Measurements from ENCODE around the gene ADAMTS3. TPM values are rescaled to one million over a fixed set of nuclear protein-coding genes. Genes with fewer than 3 reads are reported as not detected.

ADAMTS3 gene
- 1 to 10 TPM; 1.6 to 4.6 (median 2.9) TPM for polyA plus RNA-seq (ENCODE audit: insufficient read length in 10 of 10)
- long read RNA-seq, donor 1 = 0 reads
- long read RNA-seq, donor 2, full-length matches to known transcripts = 1 of 1 reads
- long read RNA-seq, donor 2, partial matches to known transcripts = 0 of 1 reads
- long read RNA-seq, donor 2, other reads (novel, unspliced or antisense) = 0 of 1 reads
- long read RNA-seq, donor 3 = 0 reads
- long read RNA-seq, donor 4 = 0 reads
- long read RNA-seq, donor 5 = 0 reads
- long read RNA-seq, donor 6 = 0 reads
- long read RNA-seq, donor 7 = 0 reads
- long read RNA-seq, donor 8 = 0 reads
- long read RNA-seq, donor 9 = 0 reads

DNA sequence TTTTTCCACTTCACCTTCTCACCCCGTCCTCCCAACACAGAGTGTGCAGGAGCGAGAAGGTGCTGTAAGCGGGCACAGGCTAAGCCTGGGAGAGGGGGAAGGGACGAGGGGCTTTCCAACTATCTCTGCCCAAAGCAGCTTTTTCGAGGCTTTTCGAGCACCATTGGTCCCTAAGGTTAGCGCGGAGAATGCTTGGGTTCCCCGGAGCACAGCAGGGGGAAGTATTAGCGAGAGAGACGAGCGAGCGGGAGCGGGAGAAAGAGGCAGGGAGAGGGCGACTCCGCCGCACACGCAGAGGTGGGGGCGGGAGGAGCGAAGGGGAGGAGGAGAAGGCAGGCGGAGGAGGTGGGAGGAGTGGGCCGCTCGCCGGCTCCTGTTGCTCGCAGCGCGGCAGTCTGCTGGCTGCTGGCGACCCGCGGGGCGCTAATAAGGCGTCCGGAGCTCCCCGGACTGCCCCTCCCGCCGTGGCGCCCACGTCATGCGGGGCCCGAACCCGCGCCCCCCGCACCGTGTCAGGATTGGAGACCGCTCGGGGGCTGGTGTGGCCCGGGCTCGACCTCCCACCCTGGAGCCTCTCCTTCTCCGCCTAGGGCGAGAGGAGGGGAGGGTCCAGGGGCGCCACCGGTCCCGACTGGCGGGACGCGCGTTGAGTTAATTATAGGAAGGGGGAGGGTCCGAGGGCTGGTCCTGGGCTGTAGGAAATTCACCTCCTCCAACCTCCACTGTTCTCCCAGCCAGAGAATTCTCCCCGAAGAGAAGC is at the start of gene ADAMTS3:
Gene ADAMTS3 (minus strand): TSS at position 263 of the 760 bp plus-strand sequence. CDS start 459 bp downstream, outside the sequence.
- peak; percentile 64 to 92 (median 79) for DNase-seq

DNA sequence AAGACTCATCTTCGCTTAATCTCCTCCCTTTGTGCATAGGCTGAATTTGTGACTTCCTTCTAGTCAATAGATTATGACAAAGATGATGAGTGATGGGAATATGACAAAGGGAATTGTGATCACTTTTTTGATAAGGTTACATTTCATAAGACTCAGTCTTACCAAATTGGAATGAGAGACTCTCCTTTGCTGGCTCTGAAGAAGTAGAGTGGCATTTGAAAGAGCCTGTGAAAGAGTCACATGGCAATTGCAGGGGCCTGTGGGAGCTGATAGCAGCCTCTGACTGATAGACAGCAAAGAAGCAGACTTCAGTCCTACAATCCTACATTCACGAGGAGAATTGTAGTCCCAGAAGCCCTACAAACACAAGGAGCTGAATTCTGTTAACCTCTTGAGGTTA is 44.9 kb upstream of the ADAMTS3 start:
- no peak for DNase-seq

DNA sequence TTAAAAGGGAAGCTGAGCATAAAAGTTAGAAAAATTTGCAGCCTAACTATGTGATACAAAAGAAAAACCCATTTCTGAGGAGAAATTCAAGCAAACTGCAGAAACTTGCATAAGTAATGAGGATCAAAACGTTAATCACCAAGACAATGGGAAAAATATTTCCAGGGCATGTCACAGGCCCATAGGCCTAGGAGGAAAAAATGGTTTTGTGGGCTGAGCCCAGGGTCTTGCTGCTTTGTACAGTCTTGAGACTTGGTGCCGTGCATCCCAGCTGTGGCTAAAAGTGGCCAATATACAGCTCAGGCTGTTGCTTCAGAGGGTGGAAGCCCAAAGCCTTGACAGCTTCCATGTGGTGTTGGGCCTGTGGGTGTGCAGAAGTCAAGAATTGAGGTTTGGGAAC is 37.7 kb upstream of the ADAMTS3 start:
- DNase-seq = no peak

DNA sequence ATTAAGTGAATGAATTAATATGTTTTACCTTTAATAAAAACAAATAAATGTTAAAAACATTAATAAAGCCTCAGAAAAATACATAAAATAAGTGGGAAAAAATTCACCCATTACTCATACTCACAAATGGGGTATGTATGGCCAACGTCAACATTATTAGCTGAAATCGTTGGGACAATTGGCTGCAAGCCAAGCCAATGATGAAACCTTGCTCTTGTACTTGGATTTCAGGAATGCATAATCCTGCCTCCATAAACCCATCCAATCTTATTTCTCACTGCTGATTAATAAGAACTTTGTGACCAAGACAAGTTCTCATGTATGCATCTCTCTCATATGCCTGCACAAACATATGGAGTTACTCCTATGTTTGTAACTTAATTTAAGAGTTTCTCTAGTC is 35.3 kb upstream of the ADAMTS3 start:
- peak in 1 of 3 donors; percentile 18 for DNase-seq

DNA sequence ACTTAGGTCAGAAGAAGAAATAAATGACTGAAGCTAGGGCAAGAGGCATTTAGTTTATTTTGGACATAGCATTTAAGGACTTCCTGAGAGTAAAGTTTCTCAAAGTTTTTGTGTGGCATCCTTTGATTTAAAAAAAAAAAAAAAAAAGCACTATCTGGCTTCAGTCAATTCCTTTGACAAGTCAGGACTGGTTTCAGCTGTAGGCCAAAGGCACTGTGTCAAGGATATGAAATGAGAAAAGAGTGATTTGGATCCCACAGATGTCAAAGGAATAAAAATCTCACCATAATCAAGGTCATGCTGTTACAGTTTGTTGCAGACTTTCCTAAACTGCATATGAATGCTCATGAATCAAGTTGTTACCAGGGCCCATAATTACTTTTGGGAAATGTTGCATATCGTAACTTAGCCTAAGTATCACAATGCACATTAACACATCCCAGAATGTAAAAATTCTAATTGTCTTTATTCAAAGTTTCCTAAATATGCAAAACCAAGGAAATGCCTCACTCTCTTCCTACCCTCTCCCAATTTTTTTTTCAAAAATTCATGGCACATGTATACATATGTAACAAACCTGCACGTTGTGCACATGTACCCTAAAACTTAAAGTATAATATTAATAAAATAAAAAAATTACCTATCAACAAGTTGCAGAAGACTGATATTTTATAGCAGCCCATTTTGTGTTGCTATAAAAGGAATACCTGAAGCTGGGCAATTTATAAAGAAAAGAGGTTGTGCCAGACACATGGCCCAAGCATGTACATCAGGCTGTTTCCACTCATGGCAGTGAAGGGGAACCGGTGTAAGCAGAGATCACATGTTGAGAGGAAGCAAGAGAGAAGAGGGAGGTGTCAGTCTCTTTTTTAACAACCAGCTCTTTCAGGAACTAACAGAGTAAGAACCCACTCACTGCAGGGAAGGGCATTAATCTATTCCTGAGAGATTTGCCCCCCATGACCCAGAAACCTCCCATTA is 33.7 kb upstream of the ADAMTS3 start:
- DNase-seq = no peak

DNA sequence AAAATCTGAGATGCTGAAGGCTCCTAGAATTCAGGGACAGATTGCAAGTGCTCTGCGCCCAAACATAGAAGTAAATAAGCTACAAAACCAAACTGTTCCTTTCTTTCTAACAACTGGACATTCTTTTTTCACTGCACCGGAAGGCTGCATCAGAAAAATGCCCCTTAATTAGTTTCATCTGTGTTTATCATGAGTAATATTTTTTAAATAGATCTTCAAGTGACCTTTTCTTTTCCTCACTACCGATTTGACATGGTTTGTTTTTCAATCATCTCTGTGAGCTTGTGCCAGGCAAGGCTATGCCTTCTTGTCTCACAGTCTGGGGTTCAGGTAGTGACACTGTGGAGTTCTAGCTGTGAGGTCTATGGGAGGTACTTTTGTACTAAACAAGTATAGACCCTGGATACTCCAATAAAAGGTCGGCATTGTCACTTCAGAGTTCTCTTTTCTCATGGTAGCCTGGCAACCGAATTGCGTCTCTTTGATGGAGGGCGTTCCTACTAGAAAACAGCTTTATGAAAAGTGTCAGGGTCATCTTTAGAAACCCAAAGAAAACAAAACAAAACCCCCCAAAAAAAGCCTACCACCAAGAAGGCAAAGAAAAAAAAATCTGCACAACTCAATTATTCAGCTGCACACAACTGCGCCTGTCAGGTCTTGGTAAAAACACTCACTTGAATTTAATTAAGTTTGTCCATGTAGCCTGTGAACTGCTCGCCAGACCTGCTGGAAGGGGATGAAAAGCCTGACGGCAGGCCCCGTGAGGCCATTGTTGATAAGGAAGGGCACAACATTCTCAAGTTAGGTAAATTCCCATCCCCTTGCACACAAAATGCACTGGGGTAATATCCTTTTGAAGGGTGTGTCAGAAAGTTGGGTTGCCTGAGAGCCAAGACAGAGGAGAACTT is 22.8 kb upstream of the ADAMTS3 start:
- DNase-seq = no peak

DNA sequence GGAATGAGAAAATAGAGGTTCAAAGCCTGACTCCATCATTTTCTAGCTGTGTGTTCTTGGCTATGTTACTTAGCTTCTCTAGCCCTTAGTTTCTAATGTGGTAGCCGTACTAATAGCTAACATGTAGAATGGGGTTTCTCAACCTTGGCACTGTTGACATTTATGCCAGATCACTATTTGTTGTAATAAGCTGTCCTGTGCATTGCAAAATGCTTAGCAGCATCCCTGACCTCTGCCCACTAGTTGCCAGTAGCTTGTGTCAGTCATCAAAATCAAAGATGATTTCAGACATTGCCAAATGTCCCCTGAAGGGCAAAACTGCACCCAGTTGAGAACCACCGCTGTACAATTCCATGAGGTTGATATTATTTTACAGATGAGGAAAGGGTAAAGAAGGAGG is 18.3 kb upstream of the ADAMTS3 start:
- DNase-seq = no peak

DNA sequence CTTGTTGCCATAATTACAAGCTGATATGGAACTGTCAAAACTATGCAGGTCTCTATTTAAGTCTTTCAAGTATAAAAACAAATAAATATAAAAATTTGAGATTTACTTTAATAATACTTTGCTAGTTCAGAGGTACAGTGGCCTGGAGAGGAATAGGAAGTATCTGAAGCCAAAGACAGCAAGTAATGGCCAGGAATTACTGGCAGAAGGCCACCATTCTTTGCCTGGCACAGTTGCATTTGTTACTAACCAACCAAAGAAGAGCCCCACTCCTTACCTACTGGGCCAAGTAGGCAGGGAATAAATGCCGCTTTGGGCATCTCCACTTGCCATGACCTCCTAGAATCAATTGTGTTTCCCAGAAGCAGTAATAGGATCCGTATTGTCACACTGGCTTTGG is 13.8 kb upstream of the ADAMTS3 start:
- no peak for DNase-seq

DNA sequence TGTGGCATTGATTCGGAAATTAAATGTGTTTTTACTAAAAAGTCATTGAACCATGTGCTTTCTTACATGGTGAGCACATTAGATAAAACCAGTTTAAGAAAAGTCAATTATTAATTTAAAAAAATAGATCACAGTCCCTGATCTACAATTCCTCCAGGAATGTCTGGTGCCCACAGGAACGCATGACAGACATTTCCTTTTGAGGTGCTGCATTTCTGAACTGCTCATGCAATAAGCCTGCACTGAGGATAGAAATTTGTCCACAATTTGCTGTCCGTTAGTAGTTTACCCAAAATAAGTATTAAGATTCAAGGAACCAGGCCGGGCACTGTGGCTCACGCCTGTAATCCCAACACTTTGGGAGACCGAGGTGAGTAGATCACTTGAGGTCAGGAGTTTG is 8.2 kb upstream of the ADAMTS3 start:
- no peak for DNase-seq

DNA sequence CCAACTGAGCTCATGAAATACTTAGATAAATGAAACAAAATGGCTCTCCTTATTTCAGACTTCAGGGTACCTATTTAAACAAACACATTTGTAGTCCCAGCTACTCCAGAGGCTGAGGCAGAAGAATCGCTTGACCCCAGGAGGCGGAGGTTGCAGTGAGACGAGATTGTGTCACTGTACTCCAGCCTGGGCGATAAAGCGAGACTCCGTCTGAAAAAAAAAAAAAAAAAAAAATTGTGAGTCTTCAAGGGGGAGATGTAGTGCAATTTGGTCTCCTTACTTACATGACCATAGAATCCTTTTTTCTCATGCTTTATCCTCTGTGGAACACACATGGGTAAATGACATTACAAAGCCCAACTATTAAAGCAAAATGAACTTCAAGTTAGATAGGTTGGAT is 2.3 kb upstream of the ADAMTS3 start:
- no peak for DNase-seq

DNA sequence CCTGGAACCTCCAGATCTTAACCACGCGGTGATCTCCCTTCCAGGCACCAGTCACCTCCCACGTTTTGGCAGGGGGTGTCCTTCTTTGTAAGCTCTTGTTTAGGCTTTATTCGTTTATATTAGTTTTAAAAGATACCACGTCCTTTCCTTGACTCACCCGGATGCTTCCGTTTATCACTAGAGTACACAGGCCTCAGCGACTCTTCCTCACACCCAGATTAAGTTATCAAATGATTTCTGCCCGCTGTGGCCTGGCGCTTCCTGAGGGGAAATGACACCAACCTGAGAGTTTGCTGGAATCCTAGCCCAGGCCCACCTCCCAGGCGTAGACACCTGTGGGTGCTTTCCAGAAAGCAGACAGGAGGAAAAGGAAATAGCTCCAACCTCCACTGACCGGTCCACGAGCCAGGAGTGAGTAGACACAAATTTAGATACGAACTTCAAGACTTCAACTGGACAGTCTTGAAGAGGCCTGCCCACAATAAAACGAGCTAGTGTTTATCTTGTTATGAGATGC is 756 bp upstream of the ADAMTS3 start:
- DNase-seq = no peak

DNA sequence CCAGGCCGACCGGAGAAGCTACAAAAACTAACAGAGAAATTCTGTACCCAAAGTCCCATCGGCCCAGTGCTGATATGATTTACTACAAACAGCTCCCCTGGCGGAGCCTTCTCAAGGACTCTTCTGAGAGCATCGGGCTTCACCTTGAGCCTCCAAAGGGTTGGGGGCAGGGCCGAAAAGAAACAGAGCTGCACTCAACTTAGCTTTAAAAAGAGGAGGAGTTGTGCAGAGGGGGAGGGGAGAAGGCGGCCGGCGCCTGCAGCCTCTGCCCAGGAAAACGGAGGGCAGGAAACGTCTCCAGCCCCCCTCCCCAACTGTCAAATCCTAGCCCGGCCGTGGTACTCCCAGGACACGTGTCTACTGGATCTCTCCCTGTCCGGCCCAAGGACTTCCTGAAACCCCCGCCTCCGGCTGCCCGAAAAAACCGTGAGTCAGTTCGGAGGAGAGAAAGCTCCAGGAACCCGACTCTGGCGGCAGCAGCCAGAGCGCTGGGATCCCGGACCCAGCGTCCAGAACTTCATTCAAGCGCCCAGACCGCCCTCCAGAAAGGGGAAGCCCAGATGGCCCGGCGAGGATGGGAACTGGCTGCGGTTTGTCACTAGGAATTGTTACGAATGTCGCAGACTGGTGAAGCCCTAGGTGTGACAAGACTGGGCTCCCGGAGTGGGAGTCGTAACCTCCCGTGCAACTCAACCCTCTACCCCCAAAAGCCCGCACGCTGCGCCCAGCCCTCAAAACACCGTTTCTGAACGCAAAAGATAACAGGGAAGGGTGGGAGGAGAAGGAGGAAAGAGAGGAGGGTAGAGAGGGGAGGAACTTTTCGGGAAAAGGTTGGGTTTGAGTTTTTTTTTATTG is 973 bp downstream of the ADAMTS3 start:
- DNase-seq = peak; percentile 67 to 90 (median 78)

DNA sequence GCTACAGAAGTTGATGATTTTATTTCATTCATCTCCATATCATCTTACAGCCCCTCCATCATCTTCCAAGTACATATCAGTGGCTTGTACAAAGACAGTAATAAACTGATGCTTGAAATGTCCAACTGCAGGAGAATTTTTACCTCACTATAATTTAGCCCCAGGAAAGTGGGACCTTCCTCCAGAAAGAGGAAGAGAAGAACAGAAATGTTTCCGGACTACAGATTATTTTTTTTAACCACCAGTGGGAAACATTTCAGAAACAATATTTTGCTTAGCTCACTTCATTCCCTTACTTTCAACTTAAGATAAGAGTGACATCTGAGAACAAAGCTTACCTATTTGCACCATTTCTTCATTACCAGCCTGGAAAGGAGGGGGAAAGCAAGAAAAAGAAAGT is 2.0 kb downstream of the ADAMTS3 start:
- peak in 1 of 3 donors; percentile 7 for DNase-seq

DNA sequence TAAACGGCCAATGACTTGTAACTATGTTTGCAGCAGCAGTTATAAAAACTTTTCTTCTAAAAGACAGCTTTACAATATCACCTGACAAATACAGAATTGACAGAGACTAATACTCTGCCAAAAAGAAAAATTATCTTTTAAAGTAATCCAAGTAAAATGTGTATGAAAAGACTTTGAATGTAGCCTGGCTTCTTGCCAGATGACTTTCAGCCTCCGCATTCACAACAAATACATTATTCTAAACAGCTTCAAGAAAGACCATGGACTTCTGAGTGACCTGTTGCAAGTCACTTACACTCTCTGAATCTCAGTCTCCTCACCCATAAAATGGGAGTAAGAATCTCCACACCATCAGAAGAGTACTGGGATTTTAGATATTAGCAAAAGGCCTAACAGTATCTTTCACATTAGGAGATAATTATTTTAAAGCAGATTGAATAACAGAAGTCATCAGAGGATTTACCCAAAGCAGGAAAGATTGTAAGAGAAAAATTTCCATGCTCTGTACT is 2.5 kb downstream of the ADAMTS3 start:
- peak in 1 of 3 donors; percentile 4 for DNase-seq

DNA sequence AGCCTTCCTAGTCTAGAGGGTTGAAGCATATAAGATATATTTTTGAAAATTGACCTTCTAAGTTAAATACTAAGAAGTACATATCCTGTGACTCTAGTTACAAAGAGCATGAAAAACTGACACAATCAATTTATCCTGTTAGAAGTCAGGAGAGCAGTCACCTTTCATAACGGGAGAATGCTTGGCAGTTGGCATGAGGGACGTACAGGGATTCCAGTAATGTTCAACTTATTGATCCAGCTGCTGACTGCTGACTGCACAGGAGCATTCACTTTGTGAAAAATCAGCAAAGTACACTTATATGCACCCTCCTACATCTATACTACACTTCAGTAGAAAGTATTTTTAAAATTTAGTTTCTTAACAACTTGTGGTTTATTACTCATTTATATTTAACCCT is 4.2 kb downstream of the ADAMTS3 start:
- no peak for DNase-seq

DNA sequence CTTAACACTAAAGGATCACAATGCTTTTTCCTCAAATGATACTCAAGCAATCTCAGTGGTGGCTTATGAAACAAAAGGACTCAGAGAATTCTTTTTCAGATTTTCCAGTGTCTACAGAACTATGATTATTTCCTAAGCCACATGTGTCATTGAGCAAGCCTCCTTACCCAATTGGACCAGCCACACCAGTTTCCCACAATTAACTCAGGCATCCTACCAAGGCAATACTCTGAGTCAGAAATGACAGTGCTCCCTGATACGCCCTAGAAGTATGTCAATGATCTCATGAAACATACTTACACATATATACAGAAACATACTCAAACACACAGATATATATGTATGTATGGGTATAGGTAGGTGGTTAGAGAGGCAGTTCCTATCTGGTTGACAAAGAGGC is 4.8 kb downstream of the ADAMTS3 start:
- DNase-seq = no peak

DNA sequence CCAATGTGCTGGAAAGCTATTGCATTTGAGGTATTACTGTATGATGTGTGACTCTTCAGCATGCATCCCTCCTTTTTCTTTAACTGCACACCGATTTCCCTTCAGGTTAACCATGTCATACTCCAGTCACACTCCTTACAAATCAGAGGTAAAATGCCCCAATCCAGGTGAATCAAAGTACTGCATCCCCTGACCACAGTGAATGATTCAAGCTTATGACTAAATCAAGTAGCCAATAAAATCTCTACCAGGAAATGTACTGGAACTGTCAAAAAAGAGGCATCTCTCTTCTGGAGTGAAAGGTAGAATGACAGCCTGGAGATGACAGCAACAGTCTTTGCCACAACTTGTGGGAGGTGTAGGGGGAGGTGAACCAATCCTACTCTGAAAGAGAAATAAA is 10.4 kb downstream of the ADAMTS3 start:
- no peak for DNase-seq

DNA sequence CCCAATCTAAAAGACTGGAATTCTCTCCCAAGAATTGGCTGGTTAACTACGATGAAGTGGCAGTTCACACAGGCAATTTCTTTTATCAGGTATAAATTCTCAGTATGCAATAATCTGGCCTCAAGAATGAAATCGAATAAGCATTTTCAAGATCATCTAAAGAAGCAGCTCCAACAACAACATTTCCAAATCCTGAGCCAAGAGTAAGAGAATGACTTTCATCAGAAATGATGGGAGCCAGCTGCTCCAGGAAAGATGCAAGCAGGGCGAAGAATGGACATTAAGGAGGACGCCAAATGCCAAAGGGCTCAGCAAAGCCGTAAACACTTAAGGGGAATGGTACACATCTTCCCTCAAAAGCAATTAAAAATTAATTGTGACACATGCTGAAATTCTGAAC is 12.0 kb downstream of the ADAMTS3 start:
- DNase-seq = peak in 1 of 3 donors; percentile 17

DNA sequence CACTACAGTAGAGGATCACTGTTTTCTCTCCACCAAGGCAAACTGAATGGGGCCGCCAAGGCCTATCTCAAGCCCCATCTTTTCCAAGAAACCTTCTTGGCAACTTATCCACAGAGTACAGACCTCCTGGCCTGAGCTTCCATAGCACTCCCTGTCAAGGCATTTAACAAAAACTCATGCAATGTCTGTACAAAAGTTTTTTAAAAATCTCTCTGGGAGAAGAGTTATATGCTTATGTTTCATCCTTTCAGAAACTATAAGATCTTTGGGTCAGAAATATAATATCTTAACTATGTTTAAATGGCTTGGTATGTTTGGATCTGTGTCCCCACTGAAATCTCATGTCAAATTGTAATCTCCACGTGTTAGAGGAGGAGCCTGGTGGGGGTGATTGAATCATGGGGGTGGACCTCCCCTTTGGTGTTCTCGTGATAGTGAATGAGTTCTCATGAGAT is 13.6 kb downstream of the ADAMTS3 start:
- DNase-seq = no peak

Data from muscle of back (tissue), 13 donors.